K562 (cell line): ENCODE results near the gene NFKBIB. TPM values are rescaled to one million over a fixed set of nuclear protein-coding genes. Genes with fewer than 3 reads are reported as not detected.

Experiments used
- ASH1L ChIP-seq: fragments of 450-650 bp; IDR thresholded peaks from 2 replicates; pipeline ENCODE4 v1.6.1; 2018; ENCODE audit warnings: borderline replicate concordance, mild to moderate bottlenecking, low read depth; ENCODE audit not compliant: partially characterized antibody
- ATF7 ChIP-seq: fragments of 450-650 bp; IDR thresholded peaks from 2 replicates; pipeline ENCODE4 v1.7.1; 2014; ENCODE audit warnings: mild to moderate bottlenecking, moderate library complexity
- CREB1 ChIP-seq, 2 experiments: sonication (generic) in 1 of 2; formaldehyde crosslinking in 1 of 2; IDR thresholded peaks; 2 replicates each; pipeline versions ENCODE4 v1.6.1 to v1.8.0; 2012 to 2022; ENCODE audit warnings: inconsistent platforms in 1 of 2, mild to moderate bottlenecking in 1 of 2, missing genetic modification reagents in 1 of 2, moderate library complexity in 1 of 2
- EHMT2 ChIP-seq: fragments of 450-650 bp; IDR thresholded peaks from 2 replicates; pipeline ENCODE4 v1.6.1; 2018; ENCODE audit warnings: antibody characterized with exemption
- HBP1 ChIP-seq: fragments of 450-650 bp; formaldehyde crosslinking; IDR thresholded peaks from 2 replicates; pipeline ENCODE4 v1.4.0; 2022; ENCODE audit warnings: missing genetic modification characterization
- NR1H2 ChIP-seq: sonication (generic); formaldehyde crosslinking; IDR thresholded peaks from 2 replicates; pipeline ENCODE4 v1.4.0; 2020; ENCODE audit warnings: mild to moderate bottlenecking, missing genetic modification reagents
- RREB1 ChIP-seq: fragments of 250-450 bp; sonication (Bioruptor Pico); IDR thresholded peaks from 2 replicates; pipeline ENCODE4 v1.4.0; 2020
- SMARCA5 ChIP-seq: fragments of 450-650 bp; IDR thresholded peaks from 2 replicates; pipeline ENCODE4 v1.6.1; 2016
- SUPT5H ChIP-seq: fragments of 450-650 bp; IDR thresholded peaks from 2 replicates; pipeline ENCODE4 v1.6.1; 2016
- TRIM24 ChIP-seq, 2 experiments: fragments of 450-650 bp; IDR thresholded peaks; 2 replicates each; pipeline ENCODE4 v1.6.1; 2016
- TSHZ1 ChIP-seq: fragments of 250-450 bp; sonication (Bioruptor Pico); IDR thresholded peaks from 2 replicates; pipeline ENCODE4 v1.4.0; 2020; ENCODE audit warnings: mild to moderate bottlenecking, moderate library complexity
- ZFP30 ChIP-seq: fragments of 250-450 bp; sonication (Bioruptor Pico); IDR thresholded peaks from 2 replicates; pipeline ENCODE4 v1.8.0; 2022; ENCODE audit warnings: moderate library complexity, mild to moderate bottlenecking, inconsistent platforms, borderline replicate concordance
- ZNF23 ChIP-seq: fragments of 250-450 bp; sonication (Bioruptor Pico); IDR thresholded peaks from 2 replicates; pipeline ENCODE4 v1.4.0; 2020; ENCODE audit warnings: mild to moderate bottlenecking
- polyA plus RNA-seq, 8 experiments: library from polyadenylated mRNA; depleted of rRNA in 4 of 8; stranded (reverse) in 5 of 8; unstranded in 3 of 8; fragments of >200 nt; fragmentation: Nextera tagmentation in 2 of 8; fragmentation: Illumina TruSeq in 1 of 8; extraction: Ambion mirVana in 2 of 8; extraction: Trizol in 1 of 8; gene quantifications; 2 replicates each; pipeline versions ENCODE4 v1.2.1 to v1.2.3, GENCODE V29; 2011 to 2014; ENCODE audit warnings: inconsistent platforms in 1 of 8, missing spikeins in 1 of 8
- total RNA-seq, 7 experiments: library from RNA; depleted of rRNA in 6 of 7; stranded (reverse); fragments of >200 nt in 6 of 7; fragmentation: Illumina TruSeq in 2 of 7; extraction: Trizol in 2 of 7; gene quantifications; 2 replicates each; pipeline versions ENCODE4 v1.2.1 to v1.2.3, GENCODE V29; 2011 to 2021; ENCODE audit warnings: low replicate concordance in 1 of 7

Gene NFKBIB
- total and polyA plus RNA-seq, 9 of the 15 experiments (the other 6 are each of a cell fraction or from before 2014, with no cell fraction given), result 1.5 to 44.9 (median 10.4) TPM

GRCh38 chr19:38920602-38921419 lies 21.0 kb downstream of the NFKBIB start (continued):
- no peak for TF ChIP-seq ZFP30 (CRISPR knock-in tag)
- TF ChIP-seq NR1H2 (CRISPR knock-in tag), result no peak
- TF ChIP-seq SMARCA5, result peak; percentile 19; the same call in 1 of the 2 replicates
- peak in 1 of 2 experiments; percentile 43; a peak in 1 of 4 replicates for TF ChIP-seq TRIM24 (IDR thresholded peaks at IDR 0.05)
- TF ChIP-seq ATF7, result no peak
- TF ChIP-seq TSHZ1 (CRISPR knock-in tag), result no peak
- TF ChIP-seq SUPT5H, result peak; percentile 52; the same call in 1 of the 2 replicates
- TF ChIP-seq EHMT2, result 0 out of 2 replicates have a peak, but pooled peaks have one; percentile 16
- peak; percentile 31; the same call in 1 of the 2 replicates for TF ChIP-seq HBP1
- TF ChIP-seq ASH1L, result no peak
- TF ChIP-seq CREB1 (IDR thresholded peaks at IDR 0.05), result no peak
- no peak for TF ChIP-seq CREB1 (CRISPR knock-in tag; IDR thresholded peaks at IDR 0.05)
- no peak for TF ChIP-seq ZNF23
- TF ChIP-seq RREB1 (CRISPR knock-in tag), result no peak
